Measurements from ENCODE around the gene RPN1. TPM values are rescaled to one million over a fixed set of nuclear protein-coding genes. Genes with fewer than 3 reads are reported as not detected.

Gene RPN1
- total and polyA plus RNA-seq, 10 of the 15 experiments (the other 5 are each of a cell fraction or from before 2014, with no cell fraction given) = 56.1 to 266 (median 157) TPM

DNA sequence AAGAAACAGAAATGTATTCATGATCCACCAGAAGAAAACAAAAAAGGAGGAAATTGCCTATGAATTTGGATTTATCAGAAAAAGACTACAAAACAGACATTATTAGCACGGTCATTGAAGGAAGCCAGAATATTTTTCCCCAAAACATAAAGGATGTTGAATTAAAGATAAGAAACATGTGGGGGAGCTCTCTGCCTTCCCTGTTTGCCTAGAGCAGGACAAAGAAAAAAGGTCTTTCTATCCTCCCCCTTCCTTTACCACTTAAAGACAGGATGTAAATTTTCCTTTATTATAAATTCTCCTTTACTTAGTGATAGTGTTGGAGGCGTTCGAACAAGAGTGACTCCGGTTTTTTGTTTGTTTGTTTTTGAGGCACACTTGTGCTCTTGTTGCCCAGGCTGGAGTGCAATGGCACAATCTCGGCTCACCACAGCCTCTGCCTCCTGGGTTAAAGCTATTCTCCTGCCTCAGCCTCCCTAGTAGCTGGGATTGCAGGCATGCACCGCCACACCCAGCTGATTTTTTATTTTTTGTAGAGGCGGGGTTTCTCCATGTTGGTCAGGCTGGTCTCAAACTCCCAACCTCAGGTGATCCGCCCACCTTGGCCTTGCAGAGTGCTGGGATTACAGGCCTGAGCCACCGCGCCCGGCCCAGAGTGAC lies 14.9 kb upstream of the RPN1 start (continued):
- TF ChIP-seq, protein P1, sequence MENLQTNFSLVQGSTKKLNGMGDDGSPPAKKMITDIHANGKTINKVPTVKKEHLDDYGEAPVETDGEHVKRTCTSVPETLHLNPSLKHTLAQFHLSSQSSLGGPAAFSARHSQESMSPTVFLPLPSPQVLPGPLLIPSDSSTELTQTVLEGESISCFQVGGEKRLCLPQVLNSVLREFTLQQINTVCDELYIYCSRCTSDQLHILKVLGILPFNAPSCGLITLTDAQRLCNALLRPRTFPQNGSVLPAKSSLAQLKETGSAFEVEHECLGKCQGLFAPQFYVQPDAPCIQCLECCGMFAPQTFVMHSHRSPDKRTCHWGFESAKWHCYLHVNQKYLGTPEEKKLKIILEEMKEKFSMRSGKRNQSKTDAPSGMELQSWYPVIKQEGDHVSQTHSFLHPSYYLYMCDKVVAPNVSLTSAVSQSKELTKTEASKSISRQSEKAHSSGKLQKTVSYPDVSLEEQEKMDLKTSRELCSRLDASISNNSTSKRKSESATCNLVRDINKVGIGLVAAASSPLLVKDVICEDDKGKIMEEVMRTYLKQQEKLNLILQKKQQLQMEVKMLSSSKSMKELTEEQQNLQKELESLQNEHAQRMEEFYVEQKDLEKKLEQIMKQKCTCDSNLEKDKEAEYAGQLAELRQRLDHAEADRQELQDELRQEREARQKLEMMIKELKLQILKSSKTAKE (IDR thresholded peaks at IDR 0.05; ENCODE audit: low read depth, poor library complexity, severe bottlenecking) = no peak

DNA sequence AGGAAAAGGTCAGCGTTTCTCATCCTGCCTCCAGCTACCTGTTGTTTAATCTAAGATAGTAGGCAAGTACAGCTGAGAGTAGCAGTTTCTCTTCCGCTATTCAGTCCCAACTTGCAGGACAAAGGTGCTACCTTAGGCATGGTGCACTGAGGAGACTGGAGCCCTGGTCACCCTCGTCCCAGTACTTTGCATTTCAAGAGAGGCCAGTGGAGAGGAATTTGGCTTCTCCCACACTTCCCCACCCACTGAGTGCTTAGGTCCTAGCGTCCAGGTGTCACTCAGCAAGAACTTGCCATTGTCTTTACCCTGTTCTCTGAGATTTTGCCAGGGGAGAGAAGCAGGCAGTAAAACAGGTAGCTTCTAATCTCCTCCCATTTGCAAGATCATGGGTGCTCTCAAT lies 12.5 kb upstream of the RPN1 start:
- intact Hi-C loops (cut with micrococcal nuclease; ENCODE audit: unreplicated experiment) = no loop called here
- no peak for FAIRE-seq
- POLR2A ChIA-PET = no interaction called here
- TF ChIP-seq POU2F2 (IDR thresholded peaks at IDR 0.05; ENCODE audit: borderline replicate concordance, low read depth, low read length) = no peak
- TF ChIP-seq BACH1 (IDR thresholded peaks at IDR 0.05; ENCODE audit: borderline replicate concordance) = no peak
- TF ChIP-seq BRCA1 (IDR thresholded peaks at IDR 0.05; ENCODE audit: low read depth, low read length) = no peak
- TF ChIP-seq, protein P2, sequence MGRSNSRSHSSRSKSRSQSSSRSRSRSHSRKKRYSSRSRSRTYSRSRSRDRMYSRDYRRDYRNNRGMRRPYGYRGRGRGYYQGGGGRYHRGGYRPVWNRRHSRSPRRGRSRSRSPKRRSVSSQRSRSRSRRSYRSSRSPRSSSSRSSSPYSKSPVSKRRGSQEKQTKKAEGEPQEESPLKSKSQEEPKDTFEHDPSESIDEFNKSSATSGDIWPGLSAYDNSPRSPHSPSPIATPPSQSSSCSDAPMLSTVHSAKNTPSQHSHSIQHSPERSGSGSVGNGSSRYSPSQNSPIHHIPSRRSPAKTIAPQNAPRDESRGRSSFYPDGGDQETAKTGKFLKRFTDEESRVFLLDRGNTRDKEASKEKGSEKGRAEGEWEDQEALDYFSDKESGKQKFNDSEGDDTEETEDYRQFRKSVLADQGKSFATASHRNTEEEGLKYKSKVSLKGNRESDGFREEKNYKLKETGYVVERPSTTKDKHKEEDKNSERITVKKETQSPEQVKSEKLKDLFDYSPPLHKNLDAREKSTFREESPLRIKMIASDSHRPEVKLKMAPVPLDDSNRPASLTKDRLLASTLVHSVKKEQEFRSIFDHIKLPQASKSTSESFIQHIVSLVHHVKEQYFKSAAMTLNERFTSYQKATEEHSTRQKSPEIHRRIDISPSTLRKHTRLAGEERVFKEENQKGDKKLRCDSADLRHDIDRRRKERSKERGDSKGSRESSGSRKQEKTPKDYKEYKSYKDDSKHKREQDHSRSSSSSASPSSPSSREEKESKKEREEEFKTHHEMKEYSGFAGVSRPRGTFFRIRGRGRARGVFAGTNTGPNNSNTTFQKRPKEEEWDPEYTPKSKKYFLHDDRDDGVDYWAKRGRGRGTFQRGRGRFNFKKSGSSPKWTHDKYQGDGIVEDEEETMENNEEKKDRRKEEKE (IDR thresholded peaks at IDR 0.05) = no peak
- TF ChIP-seq, protein P3, sequence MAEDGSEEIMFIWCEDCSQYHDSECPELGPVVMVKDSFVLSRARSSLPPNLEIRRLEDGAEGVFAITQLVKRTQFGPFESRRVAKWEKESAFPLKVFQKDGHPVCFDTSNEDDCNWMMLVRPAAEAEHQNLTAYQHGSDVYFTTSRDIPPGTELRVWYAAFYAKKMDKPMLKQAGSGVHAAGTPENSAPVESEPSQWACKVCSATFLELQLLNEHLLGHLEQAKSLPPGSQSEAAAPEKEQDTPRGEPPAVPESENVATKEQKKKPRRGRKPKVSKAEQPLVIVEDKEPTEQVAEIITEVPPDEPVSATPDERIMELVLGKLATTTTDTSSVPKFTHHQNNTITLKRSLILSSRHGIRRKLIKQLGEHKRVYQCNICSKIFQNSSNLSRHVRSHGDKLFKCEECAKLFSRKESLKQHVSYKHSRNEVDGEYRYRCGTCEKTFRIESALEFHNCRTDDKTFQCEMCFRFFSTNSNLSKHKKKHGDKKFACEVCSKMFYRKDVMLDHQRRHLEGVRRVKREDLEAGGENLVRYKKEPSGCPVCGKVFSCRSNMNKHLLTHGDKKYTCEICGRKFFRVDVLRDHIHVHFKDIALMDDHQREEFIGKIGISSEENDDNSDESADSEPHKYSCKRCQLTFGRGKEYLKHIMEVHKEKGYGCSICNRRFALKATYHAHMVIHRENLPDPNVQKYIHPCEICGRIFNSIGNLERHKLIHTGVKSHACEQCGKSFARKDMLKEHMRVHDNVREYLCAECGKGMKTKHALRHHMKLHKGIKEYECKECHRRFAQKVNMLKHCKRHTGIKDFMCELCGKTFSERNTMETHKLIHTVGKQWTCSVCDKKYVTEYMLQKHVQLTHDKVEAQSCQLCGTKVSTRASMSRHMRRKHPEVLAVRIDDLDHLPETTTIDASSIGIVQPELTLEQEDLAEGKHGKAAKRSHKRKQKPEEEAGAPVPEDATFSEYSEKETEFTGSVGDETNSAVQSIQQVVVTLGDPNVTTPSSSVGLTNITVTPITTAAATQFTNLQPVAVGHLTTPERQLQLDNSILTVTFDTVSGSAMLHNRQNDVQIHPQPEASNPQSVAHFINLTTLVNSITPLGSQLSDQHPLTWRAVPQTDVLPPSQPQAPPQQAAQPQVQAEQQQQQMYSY (CRISPR knock-in tag; IDR thresholded peaks at IDR 0.05) = no peak
- TF ChIP-seq, protein P4, sequence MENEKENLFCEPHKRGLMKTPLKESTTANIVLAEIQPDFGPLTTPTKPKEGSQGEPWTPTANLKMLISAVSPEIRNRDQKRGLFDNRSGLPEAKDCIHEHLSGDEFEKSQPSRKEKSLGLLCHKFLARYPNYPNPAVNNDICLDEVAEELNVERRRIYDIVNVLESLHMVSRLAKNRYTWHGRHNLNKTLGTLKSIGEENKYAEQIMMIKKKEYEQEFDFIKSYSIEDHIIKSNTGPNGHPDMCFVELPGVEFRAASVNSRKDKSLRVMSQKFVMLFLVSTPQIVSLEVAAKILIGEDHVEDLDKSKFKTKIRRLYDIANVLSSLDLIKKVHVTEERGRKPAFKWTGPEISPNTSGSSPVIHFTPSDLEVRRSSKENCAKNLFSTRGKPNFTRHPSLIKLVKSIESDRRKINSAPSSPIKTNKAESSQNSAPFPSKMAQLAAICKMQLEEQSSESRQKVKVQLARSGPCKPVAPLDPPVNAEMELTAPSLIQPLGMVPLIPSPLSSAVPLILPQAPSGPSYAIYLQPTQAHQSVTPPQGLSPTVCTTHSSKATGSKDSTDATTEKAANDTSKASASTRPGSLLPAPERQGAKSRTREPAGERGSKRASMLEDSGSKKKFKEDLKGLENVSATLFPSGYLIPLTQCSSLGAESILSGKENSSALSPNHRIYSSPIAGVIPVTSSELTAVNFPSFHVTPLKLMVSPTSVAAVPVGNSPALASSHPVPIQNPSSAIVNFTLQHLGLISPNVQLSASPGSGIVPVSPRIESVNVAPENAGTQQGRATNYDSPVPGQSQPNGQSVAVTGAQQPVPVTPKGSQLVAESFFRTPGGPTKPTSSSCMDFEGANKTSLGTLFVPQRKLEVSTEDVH (IDR thresholded peaks at IDR 0.05; ENCODE audit: low read depth, partially characterized antibody) = no peak
- no peak for TF ChIP-seq BHLHE40 (IDR thresholded peaks at IDR 0.05; ENCODE audit: borderline replicate concordance in 1 of 2, low read depth in 2 of 2, low read length in 1 of 2)

More for the DNA sequence above, 12.5 kb upstream of the RPN1 start:
- ChIA-PET SMC1A (ENCODE audit: uncharacterized antibody, unreplicated experiment) (no interaction called here), CTCF (interaction anchor here (1.3 kb wide), 1 partner anchor 12 kb away, joined by 4 read pairs; no protein-coding TSS in a partner anchor), RAD21 (ENCODE audit: unreplicated experiment) (no interaction called here)
- Histone ChIP-seq H3K9ac (ENCODE audit: control insufficient read depth, insufficient read depth, low read length) (no peak overlapping the region), H4K20me1 (ENCODE audit: control insufficient read depth, insufficient read depth) (no peaks in the 10 kb centered on the region), H3K27ac (ENCODE audit: control insufficient read depth, insufficient read depth) (no peak overlapping the region), H2AFZ (ENCODE audit: control insufficient read depth, low read depth, low read length) (no peak overlapping the region), H3K79me2 (ENCODE audit: control insufficient read depth, insufficient read depth, low read length) (no peaks in the 10 kb centered on the region), H3K9me3 (replicated peaks; ENCODE audit: control insufficient read depth, insufficient read depth, low read length) (no peaks in the 10 kb centered on the region), H3K27me3 (replicated peaks in 1 of 2; ENCODE audit: control insufficient read depth in 2 of 2, insufficient read depth in 2 of 2, low read length in 1 of 2) (no peaks in the 10 kb centered on the region), H3K4me2 (ENCODE audit: control insufficient read depth, insufficient read depth) (no peak overlapping the region), H3K4me1 (ENCODE audit: control insufficient read depth, insufficient read depth, low read length) (no peaks in the 10 kb centered on the region), H3K4me3 (no peak overlapping the region), H3K36me3 (ENCODE audit: control insufficient read depth in 2 of 2, insufficient read depth in 2 of 2, low read length in 1 of 2) (no peaks in the 10 kb centered on the region)
- 51% methylated on average over 4 of the region's 4 CpGs for WGBS (ENCODE audit: insufficient coverage, insufficient replicate concordance, low lambda C conversion rate, missing lambda C conversion rate)
- BruUV-seq (replicated peaks) = no TSS peak
- in situ Hi-C loops (cut with MboI) = no loop called here
- ATAC-seq (no peak), DNase-seq (ENCODE audit: low read depth, low spot score) (no peak)

All from GM12878 (cell line).